Calu3 (cell line): ENCODE results near the gene NDUFS4. TPM values are rescaled to one million over a fixed set of nuclear protein-coding genes. Genes with fewer than 3 reads are reported as not detected.

ENCODE experiments used
- Bru-seq: library from RNA; stranded (reverse); fragments of 400-500 nt; gene quantifications from one replicate; lab custom pipeline; 2021; lab: Mats Ljungman, UMichigan
- BruChase-seq, 2 experiments: library from RNA; stranded (reverse); fragments of 400-500 nt; gene quantifications; one replicate each; lab custom pipeline; 2021; lab: Mats Ljungman, UMichigan
- BruUV-seq: library from RNA; stranded (reverse); fragments of 400-500 nt; replicated peaks from 2 replicates; lab custom pipeline; 2021; lab: Mats Ljungman, UMichigan
- CTCF ChIA-PET: fragments of 300-600 bp; sonication (Branson Sonifier 250); formaldehyde crosslinking; loops from one replicate; lab custom pipeline; 2022; ENCODE audit warnings: antibody characterized with exemption; lab: Charles Lee
- DNase-seq: peaks from one replicate; pipeline ENCODE4 v3.0.0; 2022
- H3K27ac Mint-ChIP-seq: one replicate; pipeline ENCODE4 v1.8.0; 2022; ENCODE audit warnings: mixed read lengths; ENCODE audit not compliant: unreplicated experiment
- H3K27me3 Mint-ChIP-seq: one replicate; pipeline ENCODE4 v1.8.0; 2022; ENCODE audit warnings: mixed read lengths; ENCODE audit not compliant: unreplicated experiment
- H3K36me3 Mint-ChIP-seq: one replicate; pipeline ENCODE4 v1.8.0; 2022; ENCODE audit warnings: mild to moderate bottlenecking, moderate library complexity, mixed read lengths; ENCODE audit not compliant: insufficient read depth, unreplicated experiment
- H3K4me1 Mint-ChIP-seq: one replicate; pipeline ENCODE4 v1.8.0; 2022; ENCODE audit warnings: mild to moderate bottlenecking, low read depth, mixed read lengths; ENCODE audit not compliant: unreplicated experiment
- H3K4me3 Mint-ChIP-seq: one replicate; pipeline ENCODE4 v1.8.0; 2022; ENCODE audit warnings: mild to moderate bottlenecking, low read depth, moderate library complexity, mixed read lengths; ENCODE audit not compliant: unreplicated experiment
- H3K9me3 Mint-ChIP-seq: one replicate; pipeline ENCODE4 v1.8.0; 2022; ENCODE audit warnings: low read depth, mixed read lengths; ENCODE audit not compliant: unreplicated experiment
- intact Hi-C: fragments of 100-400 bp; cut with micrococcal nuclease; formaldehyde crosslinking; loops from one replicate; pipeline ENCODE4 v1.10.0; 2022; ENCODE audit not compliant: unreplicated experiment
- long read RNA-seq: library from polyadenylated mRNA; stranded (forward); transcript quantifications from one replicate; pipeline ENCODE4 v2.0.0, GENCODE V29; 2022
- total RNA-seq: library from RNA; stranded (reverse); gene quantifications from 2 replicates; pipeline ENCODE4 v1.2.3, GENCODE V29; 2022
- TF ChIP-seq, protein P1 (sequence below): fragments of 200-600 bp; IDR thresholded peaks from one replicate; pipeline ENCODE4 v1.8.0; 2022; ENCODE audit warnings: antibody characterized with exemption; ENCODE audit not compliant: unreplicated experiment

Gene NDUFS4
- total RNA-seq (71.0 TPM in 2 replicates), Bru-seq, nascent RNA (percentile 84 among the genes with signal in this experiment), BruChase-seq, experiment 1, labeled RNA remaining after a 6-hour chase (percentile 56 among the genes with signal in this experiment), BruChase-seq, experiment 2, labeled RNA remaining after a 2-hour chase (percentile 53 among the genes with signal in this experiment)
- long read RNA-seq, transcript NDUFS4-204 (6 exons, 833 nt): minor isoform, 5 of 119 reads
- long read RNA-seq, transcript NDUFS4-201 (5 exons, 675 nt): major isoform, 101 of 119 reads
- long read RNA-seq, partial matches to known transcripts: 4 of 119 reads
- long read RNA-seq, other reads (novel, unspliced or antisense): 7 of 119 reads

- intact Hi-C loops: no loop called here
- H3K4me3 Mint-ChIP-seq: peak within 1 kb of the TSS; percentile 95
These were observed at the start of gene NDUFS4 for GRCh38 chr5:53560506-53561191. Gene NDUFS4 (plus strand): TSS chr5:53560639. CDS start chr5:53560663, 24 bp downstream.

GRCh38 chr5:53512539-53512938 lies 47.9 kb upstream of the NDUFS4 start:
- Mint-ChIP-seq H3K4me3 (no peak overlapping the region), H3K27me3 (no peaks in the 10 kb centered on the region), H3K27ac (no peak overlapping the region), H3K36me3 (no peaks in the 10 kb centered on the region), H3K9me3 (peaks cover 4% of the 10 kb centered on the region), H3K4me1 (no peaks in the 10 kb centered on the region)
- DNase-seq: no peak
- TF ChIP-seq, protein P1, sequence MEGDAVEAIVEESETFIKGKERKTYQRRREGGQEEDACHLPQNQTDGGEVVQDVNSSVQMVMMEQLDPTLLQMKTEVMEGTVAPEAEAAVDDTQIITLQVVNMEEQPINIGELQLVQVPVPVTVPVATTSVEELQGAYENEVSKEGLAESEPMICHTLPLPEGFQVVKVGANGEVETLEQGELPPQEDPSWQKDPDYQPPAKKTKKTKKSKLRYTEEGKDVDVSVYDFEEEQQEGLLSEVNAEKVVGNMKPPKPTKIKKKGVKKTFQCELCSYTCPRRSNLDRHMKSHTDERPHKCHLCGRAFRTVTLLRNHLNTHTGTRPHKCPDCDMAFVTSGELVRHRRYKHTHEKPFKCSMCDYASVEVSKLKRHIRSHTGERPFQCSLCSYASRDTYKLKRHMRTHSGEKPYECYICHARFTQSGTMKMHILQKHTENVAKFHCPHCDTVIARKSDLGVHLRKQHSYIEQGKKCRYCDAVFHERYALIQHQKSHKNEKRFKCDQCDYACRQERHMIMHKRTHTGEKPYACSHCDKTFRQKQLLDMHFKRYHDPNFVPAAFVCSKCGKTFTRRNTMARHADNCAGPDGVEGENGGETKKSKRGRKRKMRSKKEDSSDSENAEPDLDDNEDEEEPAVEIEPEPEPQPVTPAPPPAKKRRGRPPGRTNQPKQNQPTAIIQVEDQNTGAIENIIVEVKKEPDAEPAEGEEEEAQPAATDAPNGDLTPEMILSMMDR: no peak
- CTCF ChIA-PET: no interaction called here
- intact Hi-C loops: no loop called here
- BruUV-seq: no TSS peak

More at GRCh38 chr5:53560506-53561191, at the start of gene NDUFS4:
- DNase-seq: peak; percentile 89
- CTCF ChIA-PET: no interaction called here
- Mint-ChIP-seq H3K27me3 (no peaks in the 10 kb centered on the region), H3K9me3 (no peaks in the 10 kb centered on the region), H3K36me3 (peaks cover 18% of the 10 kb centered on the region), H3K4me1 (peaks cover 17% of the 10 kb centered on the region), H3K27ac (peak within 1 kb of the TSS; percentile 92)
- TF ChIP-seq, protein P1: no peak
- TSS peak; percentile 91 for BruUV-seq

- no TSS peak for BruUV-seq
- Mint-ChIP-seq H3K4me3 (no peak overlapping the region), H3K27ac (no peak overlapping the region), H3K36me3 (no peaks in the 10 kb centered on the region), H3K27me3 (no peaks in the 10 kb centered on the region), H3K4me1 (no peaks in the 10 kb centered on the region), H3K9me3 (no peaks in the 10 kb centered on the region)
- intact Hi-C loops: loop anchor here (5.0 kb wide), 1 partner anchor 226 kb away; no protein-coding TSS in a partner anchor
- no peak for DNase-seq
- TF ChIP-seq, protein P1: no peak
- CTCF ChIA-PET: no interaction called here
These were observed 44.5 kb upstream of the NDUFS4 start for GRCh38 chr5:53515988-53516387.

- no peak overlapping the region for H3K4me3 Mint-ChIP-seq
- intact Hi-C loops: no loop called here
- H3K4me1 Mint-ChIP-seq: no peaks in the 10 kb centered on the region
- no peaks in the 10 kb centered on the region for H3K9me3 Mint-ChIP-seq
- no peaks in the 10 kb centered on the region for H3K27me3 Mint-ChIP-seq
- DNase-seq: no peak
- CTCF ChIA-PET: no interaction called here
- H3K36me3 Mint-ChIP-seq: no peaks in the 10 kb centered on the region
- TF ChIP-seq, protein P1: no peak
- no TSS peak for BruUV-seq
- H3K27ac Mint-ChIP-seq: no peak overlapping the region
These were observed 39.6 kb upstream of the NDUFS4 start for GRCh38 chr5:53520813-53521212.
